Epidermal melanocyte (primary cell): Measurements from ENCODE around the gene ELMO3.

Experiments
- DNase-seq: peaks from one replicate; pipeline ENCODE4 v3.0.0; 2011; ENCODE audit warnings: low spot score; ENCODE audit not compliant: insufficient read length

The ELMO3 gene

GRCh38 chr16:67181346-67181745 lies 17.6 kb upstream of the ELMO3 start:
- no peak for DNase-seq

GRCh38 chr16:67182288-67182687 lies 16.6 kb upstream of the ELMO3 start:
- no peak for DNase-seq

DNA sequence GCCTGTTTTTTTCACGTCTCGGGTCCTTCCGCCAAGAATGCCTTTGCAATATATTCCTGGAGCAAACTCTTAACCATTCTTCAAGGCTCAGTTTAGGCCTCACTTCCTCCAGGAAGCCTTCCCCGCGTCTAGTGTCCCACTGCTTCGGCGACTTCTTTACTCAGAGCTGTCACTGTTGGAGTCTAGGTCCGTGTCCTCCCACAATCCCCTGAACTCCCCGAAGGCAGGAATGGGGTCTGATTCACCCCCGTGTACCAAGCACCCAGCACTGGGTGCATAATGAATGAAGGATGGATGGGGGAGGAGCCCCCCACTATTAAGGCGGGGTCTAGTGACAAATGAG lies 15.7 kb upstream of the ELMO3 start:
- DNase-seq, result no peak

GRCh38 chr16:67183627-67184452 lies 15.1 kb upstream of the ELMO3 start, which contains the start of gene MATCAP1:
MATCAP1 (minus strand) TSS chr16:67183963; CDS start chr16:67180610, 3,353 bp downstream.
- DNase-seq, result peak; percentile 100

- no peak for DNase-seq
These were observed 14.4 kb upstream of the ELMO3 start for GRCh38 chr16:67184453-67184994.

DNA sequence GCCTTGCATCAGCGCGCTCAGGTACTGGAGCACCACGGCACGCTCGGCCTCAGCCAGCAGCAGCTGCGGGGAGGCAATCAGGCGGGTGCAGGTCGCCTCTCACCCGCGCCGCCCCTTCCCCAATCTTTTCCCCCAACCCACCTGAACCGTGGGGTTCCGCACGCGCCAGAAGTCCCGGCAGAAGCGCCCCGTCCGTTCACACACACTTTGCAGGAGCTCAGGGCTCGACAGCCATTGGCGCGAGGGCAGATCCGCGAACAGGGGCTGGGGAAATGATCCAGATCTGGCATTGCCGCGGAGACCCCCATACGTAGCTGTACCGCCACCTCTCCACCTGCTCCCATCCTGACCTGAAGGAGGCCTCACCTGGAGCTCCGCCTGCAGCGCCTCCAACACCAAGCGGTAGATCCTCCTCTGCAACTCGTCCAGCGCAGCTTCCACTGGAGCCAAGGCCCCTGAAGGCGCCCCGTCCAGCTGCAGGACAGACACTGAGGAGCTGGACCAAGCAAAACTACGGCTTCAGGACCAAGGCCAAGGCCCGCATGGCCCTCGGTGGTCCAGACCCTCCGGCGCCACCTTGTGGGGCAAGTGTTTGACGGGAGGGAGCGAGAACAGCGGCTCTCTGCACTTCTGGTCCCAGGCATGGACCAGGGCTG lies 13.8 kb upstream of the ELMO3 start:
- DNase-seq, result peak; percentile 76

- DNase-seq, result no peak
These were observed 13.2 kb upstream of the ELMO3 start for GRCh38 chr16:67185651-67186134.

DNA sequence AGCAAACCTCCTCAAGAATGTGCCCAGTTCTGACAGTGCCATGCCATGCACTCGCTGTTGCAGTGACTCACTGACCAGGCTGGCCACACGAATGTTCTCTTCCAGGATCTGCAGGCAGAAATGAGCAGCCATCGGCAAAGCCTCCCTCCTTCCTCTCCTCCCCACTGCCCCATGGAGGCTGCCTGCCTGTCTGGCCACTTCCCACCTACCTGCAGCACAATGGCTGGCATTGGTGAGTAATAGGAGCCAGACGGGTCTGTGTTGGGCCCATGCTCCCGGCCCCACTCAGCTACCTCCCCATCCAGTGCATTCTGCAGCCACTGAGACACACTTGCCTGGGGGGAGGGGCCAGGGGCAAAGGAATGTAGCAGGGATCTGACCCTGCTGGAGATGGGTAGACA lies 12.4 kb upstream of the ELMO3 start:
- no peak for DNase-seq

DNA sequence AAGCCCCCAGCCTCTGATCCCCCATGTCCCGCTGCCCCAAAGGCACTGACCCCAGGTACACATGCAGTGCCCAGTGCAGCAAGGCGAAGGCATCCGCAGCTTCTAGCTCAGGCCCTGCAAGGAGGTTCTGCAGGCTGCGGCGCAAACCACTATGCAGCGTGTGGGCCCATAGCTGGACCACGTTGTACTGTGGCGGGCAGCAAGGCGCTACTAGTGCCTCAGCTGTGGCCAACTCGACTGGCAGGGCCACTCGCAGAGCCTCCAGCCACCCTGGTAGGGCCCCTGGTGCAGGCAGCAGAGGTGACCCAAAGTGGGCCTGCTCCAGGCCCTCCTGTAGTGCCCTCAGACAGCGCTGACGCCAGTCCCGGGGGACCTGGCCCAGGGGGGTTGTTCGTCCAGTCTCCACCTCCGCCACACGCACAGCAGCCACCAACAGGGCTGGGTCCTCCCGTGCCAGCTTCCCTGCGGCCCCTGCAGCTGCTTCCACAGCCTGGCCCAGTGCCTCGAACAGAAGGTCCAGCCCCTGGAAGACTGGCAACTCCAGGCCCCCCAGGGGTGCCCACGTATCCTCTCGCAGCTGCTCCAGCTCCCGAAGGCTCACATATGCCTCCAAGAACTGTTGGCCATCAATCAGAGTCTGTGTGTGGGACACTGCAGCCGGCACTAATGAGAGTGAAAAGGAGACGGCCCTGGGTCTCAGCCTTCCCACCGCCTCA lies 11.6 kb upstream of the ELMO3 start:
- DNase-seq, result no peak

DNA sequence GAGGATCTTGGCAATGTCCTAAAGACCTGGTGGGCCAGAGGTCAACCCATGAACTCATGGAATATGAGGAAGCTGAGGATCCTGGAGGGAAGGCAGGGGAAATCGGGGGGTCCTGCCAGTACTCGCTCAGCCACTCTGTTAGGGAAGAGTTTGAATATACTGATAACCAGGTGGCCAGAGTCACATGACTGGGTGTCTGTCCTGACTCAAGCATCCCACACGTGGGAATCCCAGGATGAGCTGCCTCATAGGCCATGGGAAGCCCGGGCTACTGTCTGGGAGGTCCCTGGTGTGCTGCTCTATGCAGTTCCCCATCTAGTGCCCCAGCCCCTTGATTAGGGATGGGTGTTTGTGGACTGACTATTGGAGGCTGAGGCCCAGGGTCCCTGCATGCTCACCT lies 10.6 kb upstream of the ELMO3 start:
- no peak for DNase-seq

DNA sequence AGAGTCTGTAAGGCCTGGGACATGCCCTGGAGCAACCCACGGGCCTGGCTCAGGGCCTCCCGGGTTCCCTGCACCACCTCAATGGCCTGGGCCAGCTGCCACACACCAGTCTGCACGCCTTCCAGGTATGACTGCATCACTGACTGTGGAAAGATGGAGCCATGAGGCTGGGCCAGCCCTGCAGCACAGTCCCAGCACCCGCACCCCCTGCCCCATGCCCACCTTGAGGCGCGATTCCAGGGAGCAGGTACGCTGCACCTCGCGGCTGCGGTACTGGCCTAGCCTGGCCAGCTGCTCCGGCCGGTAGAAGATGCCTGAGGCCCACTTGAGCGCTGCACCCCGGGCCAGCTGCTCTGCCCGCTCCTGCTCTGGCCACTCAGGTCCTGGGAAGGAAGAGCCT lies 10.1 kb upstream of the ELMO3 start:
- DNase-seq, result no peak

- DNase-seq, result no peak
These were observed 8.9 kb upstream of the ELMO3 start, which contains the start of gene EXOC3L1 for GRCh38 chr16:67190041-67190440. EXOC3L1 (minus strand) TSS chr16:67190136; CDS start chr16:67189676, 460 bp downstream.

DNA sequence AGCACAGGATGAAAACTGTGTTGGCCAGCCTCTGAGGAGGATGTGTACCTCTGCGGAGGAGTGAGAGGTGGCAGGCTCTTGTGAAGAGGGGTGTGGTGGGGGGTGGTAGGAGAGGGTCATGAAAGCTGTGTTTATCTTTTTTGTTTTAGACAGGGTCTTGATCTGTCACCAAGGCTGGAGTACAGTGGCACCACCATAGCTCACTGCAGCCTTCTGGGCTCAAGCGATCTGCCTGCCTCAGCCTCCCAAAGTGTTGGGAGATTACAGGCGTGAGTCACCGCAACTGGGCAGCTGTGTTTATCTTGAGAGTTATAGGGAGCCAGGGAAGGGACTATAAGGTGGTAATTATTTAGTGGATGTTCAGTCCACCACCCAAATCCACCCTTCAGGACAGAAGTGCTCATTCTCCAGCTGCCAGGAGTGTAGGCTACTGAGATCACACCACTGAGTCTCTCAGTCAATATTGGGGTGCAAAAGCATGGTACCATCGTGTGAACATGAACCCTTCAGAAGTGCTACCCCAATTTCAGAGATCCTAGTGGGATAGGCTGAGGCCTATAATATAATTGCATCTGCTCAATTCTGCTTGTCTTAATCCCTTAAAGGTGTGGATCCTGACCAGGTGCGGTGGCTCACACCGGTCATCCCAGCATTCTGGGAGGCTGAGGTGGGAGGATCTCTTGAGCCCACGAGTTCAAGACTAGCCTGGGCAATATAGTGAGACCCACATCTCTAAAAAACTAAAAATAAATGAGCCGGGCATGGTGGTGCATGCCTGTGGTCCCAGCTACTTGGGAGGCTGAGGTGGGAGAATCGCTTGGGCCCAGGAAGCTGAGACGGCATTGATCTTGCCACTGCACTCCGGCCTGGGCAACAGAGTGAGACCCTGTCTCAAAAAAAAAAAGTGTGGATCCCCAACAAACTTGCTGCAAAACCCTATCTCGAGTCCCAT lies 8.2 kb upstream of the ELMO3 start:
- no peak for DNase-seq

- DNase-seq, result no peak
These were observed 7.4 kb upstream of the ELMO3 start for GRCh38 chr16:67191411-67191994.

GRCh38 chr16:67191995-67192681 lies 6.8 kb upstream of the ELMO3 start, which contains the start of gene E2F4:
E2F4 (plus strand) TSS chr16:67192155; CDS start chr16:67192228, 73 bp downstream.
- peak; percentile 97 for DNase-seq

DNA sequence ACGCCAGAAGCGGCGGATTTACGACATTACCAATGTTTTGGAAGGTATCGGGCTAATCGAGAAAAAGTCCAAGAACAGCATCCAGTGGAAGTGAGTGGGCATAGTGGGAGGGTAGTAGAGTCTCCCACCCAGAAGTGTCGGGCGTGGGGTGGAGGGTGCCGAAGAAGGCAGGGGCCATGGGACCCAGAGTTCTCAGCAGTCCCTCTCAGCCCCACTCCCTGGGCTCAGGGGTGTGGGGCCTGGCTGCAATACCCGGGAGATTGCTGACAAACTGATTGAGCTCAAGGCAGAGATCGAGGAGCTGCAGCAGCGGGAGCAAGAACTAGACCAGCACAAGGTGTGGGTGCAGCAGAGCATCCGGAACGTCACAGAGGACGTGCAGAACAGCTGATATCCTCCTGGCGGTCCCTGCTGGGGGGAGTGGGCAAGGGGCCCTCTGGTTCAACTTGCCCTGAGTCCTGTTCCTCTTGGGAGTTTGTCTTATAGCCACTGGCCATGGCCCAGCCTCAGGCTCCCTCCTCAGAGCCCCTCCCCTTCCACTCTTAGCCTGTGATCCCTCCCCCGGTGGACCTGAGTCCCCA lies 6.1 kb upstream of the ELMO3 start:
- DNase-seq, result no peak

DNA sequence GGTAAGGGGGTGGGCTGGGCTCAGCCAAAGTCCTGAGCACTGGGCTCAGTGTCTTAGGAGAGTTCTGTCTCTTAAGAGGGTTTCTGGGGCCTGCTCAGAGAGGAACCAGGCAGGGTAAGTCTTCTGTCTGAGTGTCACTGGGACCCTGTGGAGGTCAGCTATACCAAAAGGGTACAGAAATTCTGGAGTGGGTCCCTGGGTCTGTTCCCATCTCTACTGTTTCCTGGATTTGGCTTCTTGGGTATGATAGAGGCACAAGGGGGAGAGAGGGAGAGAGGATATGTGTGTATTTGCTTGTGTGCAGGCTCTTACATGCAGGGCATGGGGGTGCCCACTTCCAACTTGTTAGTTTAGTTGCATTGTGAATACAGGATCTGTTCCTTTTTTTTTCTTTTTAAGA lies 5.4 kb upstream of the ELMO3 start:
- no peak for DNase-seq

DNA sequence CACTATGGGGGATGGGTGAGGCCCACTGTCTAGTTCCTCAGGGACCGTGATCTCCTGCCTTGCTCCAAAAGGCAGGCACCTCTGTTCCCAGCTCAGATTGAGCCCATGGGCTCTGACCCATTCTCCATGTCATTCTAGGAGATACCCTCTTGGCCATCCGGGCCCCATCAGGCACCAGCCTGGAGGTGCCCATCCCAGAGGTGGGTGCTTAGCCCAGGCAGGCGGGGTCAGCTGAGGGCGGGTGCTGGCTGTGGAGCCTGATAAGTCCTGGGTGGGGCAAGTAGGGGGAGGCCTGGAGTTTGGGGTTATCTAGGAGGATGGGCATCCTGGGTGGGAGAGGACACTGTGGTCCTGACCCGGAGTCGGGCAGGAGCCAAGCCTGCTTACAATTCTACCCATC lies 4.7 kb upstream of the ELMO3 start:
- DNase-seq, result no peak

DNA sequence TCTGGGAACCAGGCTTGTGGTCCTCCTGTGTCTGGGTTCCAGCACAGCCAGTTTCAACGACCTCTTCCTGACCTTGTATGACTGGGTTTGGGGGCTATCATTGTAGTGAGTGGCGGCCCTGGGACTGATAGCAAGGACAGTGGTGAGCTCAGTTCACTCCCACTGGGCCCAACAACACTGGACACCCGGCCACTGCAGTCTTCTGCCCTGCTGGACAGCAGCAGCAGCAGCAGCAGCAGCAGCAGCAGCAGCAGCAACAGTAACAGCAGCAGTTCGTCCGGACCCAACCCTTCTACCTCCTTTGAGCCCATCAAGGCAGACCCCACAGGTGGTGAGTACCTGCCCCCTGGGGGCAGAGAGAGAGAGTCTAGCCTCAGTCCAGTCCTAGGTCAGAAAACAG lies 3.3 kb upstream of the ELMO3 start:
- no peak for DNase-seq
